HG02840 (cell line): ENCODE measurements around the gene NLGN2.

Source experiments
- ATAC-seq: cut with Tn5 transposase; IDR thresholded peaks from one replicate; pipeline ENCODE4 v1.9.1; 2021; ENCODE audit warnings: mild to moderate bottlenecking, moderate library complexity, moderate number of reproducible peaks; ENCODE audit not compliant: unreplicated experiment, low FRiP score

NLGN2 gene

GRCh38 chr17:7460850-7461660 is 53.4 kb downstream of the NLGN2 start:
- ATAC-seq: no peak

GRCh38 chr17:7462474-7463371 is 55.1 kb downstream of the NLGN2 start:
- no peak for ATAC-seq

DNA sequence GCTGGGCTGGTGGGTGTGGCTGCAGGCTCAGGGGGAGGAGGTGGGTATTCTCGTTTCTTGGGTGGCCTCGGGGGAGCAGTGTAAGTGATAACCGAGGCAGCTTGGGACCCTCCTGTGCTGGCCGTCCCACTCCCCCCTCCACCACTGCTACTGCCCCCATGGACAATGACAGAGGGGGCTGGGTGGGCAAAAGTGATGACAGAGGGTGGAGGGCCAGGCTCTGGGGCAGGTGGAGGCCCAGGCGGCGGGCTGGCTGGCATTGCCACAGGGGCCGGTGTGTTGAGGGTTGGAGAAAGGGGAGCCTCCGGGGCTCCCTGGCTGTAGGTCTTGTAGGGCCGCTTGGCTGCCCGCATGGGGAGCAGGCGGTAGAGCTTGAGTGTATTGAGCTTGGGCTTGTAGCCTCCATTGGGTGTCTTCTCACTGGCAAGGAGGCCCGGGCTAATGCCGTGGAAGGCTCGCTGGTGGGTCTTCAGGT is 55.8 kb downstream of the NLGN2 start:
- ATAC-seq: no peak

DNA sequence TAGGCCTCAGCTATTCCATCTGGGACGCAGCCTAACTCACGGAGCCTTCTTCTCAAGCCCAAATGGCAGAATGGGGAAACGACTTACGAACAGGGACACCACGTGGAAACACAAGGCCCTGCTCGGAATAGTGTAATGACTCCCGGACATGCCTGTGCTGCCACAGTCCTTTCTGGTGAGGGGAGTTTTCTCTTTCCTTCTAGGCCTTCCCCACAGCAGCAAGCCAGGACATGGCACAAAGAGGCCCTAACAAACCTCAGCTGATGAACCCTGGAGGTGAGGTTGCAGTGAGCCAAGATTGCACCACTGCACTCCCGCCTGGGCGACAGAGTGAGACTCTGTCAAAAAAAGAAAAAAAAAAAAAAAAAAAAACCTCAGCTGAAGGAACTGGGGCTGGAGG is 56.4 kb downstream of the NLGN2 start:
- no peak for ATAC-seq

GRCh38 chr17:7465597-7466275 is 58.1 kb downstream of the NLGN2 start:
- no peak for ATAC-seq

- no peak for ATAC-seq
These were observed 58.6 kb downstream of the NLGN2 start for GRCh38 chr17:7466318-7466638.

- ATAC-seq: no peak
These were observed 59.1 kb downstream of the NLGN2 start for GRCh38 chr17:7466639-7467341.

- ATAC-seq: no peak
These were observed 59.9 kb downstream of the NLGN2 start for GRCh38 chr17:7467498-7467897.

GRCh38 chr17:7468290-7468689 is 60.6 kb downstream of the NLGN2 start:
- no peak for ATAC-seq

- ATAC-seq: no peak
These were observed 61.3 kb downstream of the NLGN2 start for GRCh38 chr17:7468804-7469389.
